B cell (primary cell): Measurements from ENCODE around the gene GBP4. TPM values are rescaled to one million over a fixed set of nuclear protein-coding genes. Genes with fewer than 3 reads are reported as not detected.

ENCODE experiments used
- ATAC-seq: fragments of 200-7000 bp; cut with Tn5 transposase; one replicate; pipeline ENCODE4 v1.10.0; 2021; ENCODE audit warnings: low read depth, mild to moderate bottlenecking, moderate number of reproducible peaks, moderate library complexity
- CTCF ChIA-PET: fragments of 350-600 bp; sonication (Branson Sonifier 250); formaldehyde crosslinking; loops from one replicate; lab custom pipeline; 2021; ENCODE audit warnings: antibody characterized with exemption, inconsistent platforms; lab: Charles Lee
- POLR2A ChIA-PET: fragments of 350-600 bp; sonication (Branson Sonifier 250); formaldehyde crosslinking; loops from one replicate; lab custom pipeline; 2021; ENCODE audit warnings: antibody characterized with exemption; lab: Charles Lee
- DNase-seq: peaks from one replicate; pipeline ENCODE4 v3.0.0; 2013
- H2AFZ ChIP-seq: 2 replicates; pipeline ENCODE4 v1.6.1; 2012; ENCODE audit warnings: mild to moderate bottlenecking, low read depth, low read length; ENCODE audit not compliant: insufficient read depth, poor library complexity, severe bottlenecking
- H3K27ac ChIP-seq, 2 donors: 1 replicate in 1 of 2; 2 replicates in 1 of 2; pipeline ENCODE4 v1.5.1; 2012 to 2013; ENCODE audit warnings: low read length in 2 of 2, mild to moderate bottlenecking in 2 of 2, moderate library complexity in 1 of 2
- H3K27me3 ChIP-seq, 4 experiments: fragments of 200-600 bp in 1 of 4; sonication (generic) in 1 of 4; replicated peaks in 1 of 4; 1 replicate in 2 of 4; 2 replicates in 2 of 4; pipeline versions ENCODE4 v1.6.1 to v1.7.0; 2013 to 2016; ENCODE audit warnings: low read length in 3 of 4, mild to moderate bottlenecking in 2 of 4, mixed read lengths in 1 of 4, moderate library complexity in 1 of 4; ENCODE audit not compliant: insufficient read depth in 4 of 4, control insufficient read depth in 3 of 4; ENCODE audit errors: control extremely low read depth in 1 of 4
- H3K36me3 ChIP-seq, 2 experiments: replicated peaks in 1 of 2; 1 replicate in 1 of 2; 2 replicates in 1 of 2; pipeline versions ENCODE4 v1.6.1 to v1.7.1; 2013; ENCODE audit warnings: low read length in 1 of 2; ENCODE audit not compliant: insufficient read depth in 2 of 2, control insufficient read depth in 1 of 2; ENCODE audit errors: control extremely low read depth in 1 of 2, extremely low read depth in 1 of 2
- H3K4me1 ChIP-seq, 2 donors: fragments of 200-600 bp in 1 of 2; sonication (generic) in 1 of 2; 1 replicate in 1 of 2; 2 replicates in 1 of 2; pipeline versions ENCODE4 v1.5.1 to v1.6.1; 2013 to 2017; ENCODE audit warnings: low read length in 2 of 2; ENCODE audit not compliant: control insufficient read depth in 2 of 2, insufficient read depth in 2 of 2
- H3K4me2 ChIP-seq: replicated peaks from 2 replicates; pipeline ENCODE3; 2012; ENCODE audit warnings: mild to moderate bottlenecking, low read depth, low read length; ENCODE audit not compliant: poor library complexity, severe bottlenecking
- H3K4me3 ChIP-seq, 5 experiments: fragments of 200-600 bp in 1 of 5; sonication (generic) in 1 of 5; 1 replicate in 3 of 5; 2 replicates in 2 of 5; pipeline versions ENCODE4 v1.5.1 to v1.7.0; 2011 to 2016; ENCODE audit warnings: low read length in 4 of 5, mild to moderate bottlenecking in 4 of 5, low read depth in 2 of 5, control low read depth in 1 of 5, moderate library complexity in 1 of 5; ENCODE audit not compliant: insufficient read depth in 1 of 5; ENCODE audit errors: control extremely low read depth in 1 of 5, extremely low read depth in 1 of 5
- H3K79me2 ChIP-seq: fragments of 200-600 bp; sonication (generic); one replicate; pipeline ENCODE4 v1.6.0; 2016; ENCODE audit warnings: low read length; ENCODE audit not compliant: control insufficient read depth, insufficient read depth
- H3K9ac ChIP-seq: fragments of 200-600 bp; sonication (generic); 2 replicates; pipeline ENCODE4 v1.6.1; 2017; ENCODE audit warnings: mild to moderate bottlenecking, low read length, moderate library complexity
- H3K9me3 ChIP-seq, 3 donors: one replicate each; pipeline versions ENCODE4 v1.6.1 to v1.7.1; 2013; ENCODE audit warnings: low read length in 2 of 3; ENCODE audit not compliant: control insufficient read depth in 2 of 3, insufficient read depth in 1 of 3; ENCODE audit errors: control extremely low read depth in 1 of 3
- H4K20me1 ChIP-seq: 2 replicates; pipeline ENCODE4 v1.6.0; 2012; ENCODE audit warnings: mild to moderate bottlenecking, low read length; ENCODE audit not compliant: insufficient read depth, control insufficient read depth, poor library complexity, severe bottlenecking
- H3K27ac Mint-ChIP-seq: one replicate; pipeline ENCODE4 v1.8.0; 2021; ENCODE audit warnings: mixed read lengths
- H3K27me3 Mint-ChIP-seq: one replicate; pipeline ENCODE4 v1.8.0; 2021; ENCODE audit warnings: mixed read lengths
- H3K4me1 Mint-ChIP-seq: one replicate; pipeline ENCODE4 v1.8.0; 2021; ENCODE audit warnings: mixed read lengths
- H3K4me3 Mint-ChIP-seq: one replicate; pipeline ENCODE4 v1.8.0; 2021; ENCODE audit warnings: mixed read lengths
- H3K9me3 Mint-ChIP-seq: one replicate; pipeline ENCODE4 v1.8.0; 2022; ENCODE audit warnings: mixed read lengths; ENCODE audit not compliant: insufficient read depth
- CTCF ChIP-seq: fragments of 200-600 bp; IDR thresholded peaks from one replicate; pipeline ENCODE4 v1.8.0; 2022; ENCODE audit warnings: antibody characterized with exemption, mild to moderate bottlenecking
- EZH2 ChIP-seq: IDR thresholded peaks from 2 replicates; pipeline ENCODE4 v1.6.1; 2012; ENCODE audit warnings: borderline replicate concordance, low read depth, mild to moderate bottlenecking, moderate library complexity, low read length; ENCODE audit not compliant: insufficient read depth, poor library complexity, severe bottlenecking
- WGBS: methylation state at CpG from one replicate; pipeline ENCODE4 v1.1.5; 2013; ENCODE audit warnings: missing lambda C conversion rate; ENCODE audit not compliant: insufficient coverage; 5-methylcytosine and 5-hydroxymethylcytosine counted together
- intact Hi-C: fragments of 100-400 bp; cut with micrococcal nuclease; formaldehyde crosslinking; loops from one replicate; pipeline ENCODE4 v1.10.0; 2022
- polyA plus RNA-seq: library from polyadenylated mRNA; depleted of rRNA; stranded (reverse); fragments of >200 nt; gene quantifications from 2 replicates; pipeline ENCODE4 v1.2.3, GENCODE V29; 2012
- total RNA-seq, 2 donors: library from RNA; stranded (reverse); fragments of 120-200 nt in 1 of 2; gene quantifications; 1 replicate in 1 of 2; 2 replicates in 1 of 2; pipeline versions ENCODE4 v1.2.3 to v1.2.4, GENCODE V29; 2013 to 2022

Gene GBP4
- total and polyA plus RNA-seq, 2 donors (not counting 1 experiment from before 2014, with no cell fraction given): 12.4 to 43.9 TPM

- Mint-ChIP-seq H3K4me1 (peaks cover 3% of the 10 kb centered on the region), H3K27me3 (no peaks in the 10 kb centered on the region), H3K27ac (no peak overlapping the region), H3K9me3 (peaks cover 10% of the 10 kb centered on the region), H3K4me3 (no peak overlapping the region)
- H3K79me2 ChIP-seq: no peaks in the 10 kb centered on the region
- H4K20me1 ChIP-seq: no peaks in the 10 kb centered on the region
- H3K9ac ChIP-seq: no peak overlapping the region
- no CpG with 5 or more reads among the region's 1 CpG for WGBS
- H3K36me3 ChIP-seq: no peaks in the 10 kb centered on the region
- no peak for ATAC-seq
- POLR2A ChIA-PET: no interaction called here
- no peak overlapping the region for H3K27ac ChIP-seq
- no peak overlapping the region for H3K4me2 ChIP-seq
- no peak overlapping the region for H3K4me3 ChIP-seq
- CTCF ChIA-PET: no interaction called here
- peaks cover 0 to 3% of the 10 kb centered on the region in 2 donors for H3K4me1 ChIP-seq
- intact Hi-C loops: no loop called here
- TF ChIP-seq CTCF (no peak), EZH2 (no peak)
- no peak overlapping the region for H2AFZ ChIP-seq
- H3K27me3 ChIP-seq: no peaks in the 10 kb centered on the region
- peaks cover 3 to 13% (median 5%) of the 10 kb centered on the region in 3 donors for H3K9me3 ChIP-seq
- DNase-seq: no peak
Observed at GRCh38 chr1:89211035-89211634, 12.4 kb upstream of the GBP4 start.

- H3K27me3 ChIP-seq: no peaks in the 10 kb centered on the region
- H3K27ac Mint-ChIP-seq: peak overlapping the region; percentile 69
- peaks cover 2 to 6% of the 10 kb centered on the region in 2 donors for H3K4me1 ChIP-seq
- no peak overlapping the region for H2AFZ ChIP-seq
- H3K4me3 Mint-ChIP-seq: no peak overlapping the region
- ATAC-seq (peak; percentile 33), DNase-seq (peak; percentile 30)
- H3K36me3 ChIP-seq: no peaks in the 10 kb centered on the region
- no peaks in the 10 kb centered on the region for H4K20me1 ChIP-seq
- H3K4me3 ChIP-seq: no peak overlapping the region
- no CpG with 5 or more reads among the region's 3 CpGs for WGBS
- TF ChIP-seq EZH2: no peak
- TF ChIP-seq CTCF: no peak
- intact Hi-C loops: no loop called here
- no peak overlapping the region for H3K4me2 ChIP-seq
- no peak overlapping the region for H3K9ac ChIP-seq
- H3K9me3 Mint-ChIP-seq: peaks cover 17% of the 10 kb centered on the region
- H3K27me3 Mint-ChIP-seq: no peaks in the 10 kb centered on the region
- CTCF ChIA-PET: no interaction called here
- H3K9me3 ChIP-seq: peaks cover 6 to 25% (median 11%) of the 10 kb centered on the region in 3 donors
- no peak overlapping the region for H3K27ac ChIP-seq
- no peaks in the 10 kb centered on the region for H3K79me2 ChIP-seq
- H3K4me1 Mint-ChIP-seq: peaks cover 9% of the 10 kb centered on the region
- POLR2A ChIA-PET: no interaction called here
Observed at GRCh38 chr1:89206373-89206772, 7.6 kb upstream of the GBP4 start.
